ENCODE results near the gene GATAD2B.
"Not testable (repeated sequence)": the region's sequence is repeated elsewhere in the genome, so short reads cannot be mapped to it uniquely, and the experiment has no call there.

GATAD2B gene

GRCh38 chr1:153789478-153790034 lies 133.2 kb downstream of the GATAD2B start:
- no peaks in the 10 kb centered on the region for H3K9me3 Mint-ChIP-seq
- peaks cover 32% of the 10 kb centered on the region for H3K4me1 Mint-ChIP-seq (ENCODE audit: low read depth)
- peaks cover 12% of the 10 kb centered on the region for H3K27me3 Mint-ChIP-seq
- H3K27ac Mint-ChIP-seq = peak overlapping the region; percentile 56
- no peaks in the 10 kb centered on the region for H3K36me3 Mint-ChIP-seq (ENCODE audit: low read depth)
- H3K4me3 Mint-ChIP-seq = peak overlapping the region; percentile 3
- no peak for DNase-seq

DNA sequence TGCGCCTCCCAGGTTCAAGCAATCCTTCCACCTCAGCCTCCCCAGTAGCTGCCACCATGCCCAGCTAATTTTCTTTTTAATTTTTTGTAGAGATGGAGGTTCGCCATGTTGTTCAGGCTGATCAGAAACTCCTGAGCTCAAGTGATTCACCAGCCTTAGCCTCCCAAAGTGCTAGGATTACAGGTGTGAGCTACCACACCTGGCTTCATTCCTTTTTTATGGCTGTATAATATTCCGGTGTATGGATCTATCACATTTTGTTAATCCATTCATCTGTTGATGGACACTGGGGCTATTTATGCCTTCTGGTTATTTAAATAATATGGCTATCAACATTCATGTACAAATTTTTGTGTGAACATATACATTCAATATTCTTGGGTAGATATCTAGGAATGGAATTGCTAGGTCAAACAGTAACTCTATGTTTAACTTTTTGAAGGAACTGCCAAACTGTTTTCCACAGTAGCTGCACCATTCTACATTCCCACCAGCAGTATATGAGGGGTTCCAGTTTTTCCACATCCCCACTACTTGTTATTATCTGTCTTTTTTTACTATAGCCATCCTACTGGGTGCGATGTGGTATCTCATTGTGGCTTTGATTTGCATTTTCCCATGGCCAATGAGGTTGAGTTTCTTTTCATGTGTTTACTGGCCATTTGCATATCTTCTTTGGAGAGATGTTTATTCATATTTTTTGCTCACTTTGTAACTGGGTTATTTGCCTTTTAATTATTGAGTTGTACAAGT lies 136.6 kb downstream of the GATAD2B start:
- peaks cover 33% of the 10 kb centered on the region for H3K4me1 Mint-ChIP-seq (ENCODE audit: low read depth)
- H3K36me3 Mint-ChIP-seq (ENCODE audit: low read depth) = no peaks in the 10 kb centered on the region
- no peak overlapping the region for H3K27ac Mint-ChIP-seq
- no peak overlapping the region for H3K4me3 Mint-ChIP-seq
- no peaks in the 10 kb centered on the region for H3K9me3 Mint-ChIP-seq
- DNase-seq = no peak
- peaks cover 12% of the 10 kb centered on the region for H3K27me3 Mint-ChIP-seq

DNA sequence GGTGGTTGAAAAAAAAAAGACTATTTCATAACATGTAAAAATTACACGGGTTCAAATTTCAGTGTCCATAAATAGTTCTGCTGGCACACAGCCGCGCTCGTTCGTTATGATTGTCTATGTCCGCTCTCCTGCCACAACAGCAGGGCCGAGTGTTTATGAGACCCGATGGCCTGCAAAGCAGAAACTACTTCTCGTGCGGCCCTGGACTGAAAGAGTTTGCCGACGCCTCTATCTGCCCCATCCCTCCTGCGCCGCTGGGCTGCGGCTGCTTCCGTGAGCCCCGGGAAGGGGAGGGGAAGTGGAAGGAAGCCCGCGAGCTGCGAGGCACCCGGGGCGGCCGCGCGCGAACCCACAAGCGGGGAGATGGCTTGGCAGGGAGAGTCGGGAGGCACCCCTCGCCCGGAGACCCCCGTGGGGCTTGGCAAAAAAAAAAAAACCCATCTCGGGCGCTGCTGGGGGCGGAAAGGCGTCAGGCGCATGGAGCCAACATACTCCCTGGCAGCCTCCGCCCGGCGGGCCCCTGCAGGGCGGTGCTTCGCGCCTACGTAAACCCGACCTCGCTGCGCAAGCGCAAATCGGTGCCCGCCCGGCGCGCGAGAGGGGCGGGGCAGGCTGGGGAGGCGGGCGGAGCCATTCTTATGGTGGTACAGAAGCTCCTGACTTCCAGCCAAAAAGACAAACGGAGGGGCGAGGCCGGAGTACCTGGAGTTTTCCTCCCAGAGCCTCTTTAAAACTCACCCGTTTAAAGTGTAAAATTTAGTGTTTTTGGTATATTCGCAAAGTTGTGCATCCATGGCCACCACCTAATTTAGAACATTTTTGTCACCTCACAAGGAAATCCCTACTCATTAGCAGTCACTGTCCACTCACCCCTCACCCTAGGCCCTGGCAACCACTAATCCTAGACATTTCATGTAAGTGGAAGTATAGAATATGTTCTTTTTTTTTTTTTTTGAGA lies 139.3 kb downstream of the GATAD2B start:
- Mint-ChIP-seq H3K27me3 (peaks cover 3% of the 10 kb centered on the region), H3K9me3 (no peaks in the 10 kb centered on the region), H3K4me1 (ENCODE audit: low read depth) (peaks cover 11% of the 10 kb centered on the region), H3K27ac (peak overlapping the region; percentile 96), H3K4me3 (peak overlapping the region; percentile 84), H3K36me3 (ENCODE audit: low read depth) (no peaks in the 10 kb centered on the region)
- peak; percentile 96 for DNase-seq

DNA sequence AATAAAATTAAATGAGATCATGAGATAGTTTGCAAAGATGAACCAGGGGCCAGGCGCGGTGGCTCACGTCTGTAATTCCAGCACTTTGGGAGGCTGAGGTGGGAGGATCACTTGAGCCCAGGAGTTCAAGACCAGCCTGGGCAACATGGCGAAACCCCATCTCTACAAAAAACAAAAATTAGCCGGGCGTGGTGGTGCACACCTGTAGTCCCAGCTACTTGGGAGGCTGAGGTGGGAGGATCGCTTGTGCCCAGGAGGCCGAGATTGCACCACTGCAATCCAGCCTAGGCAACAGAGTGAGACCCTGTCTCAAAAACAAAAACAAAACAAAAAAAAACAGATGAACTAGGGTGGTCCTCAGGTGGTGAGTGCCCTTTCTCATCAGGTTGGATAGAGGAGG lies 140.1 kb downstream of the GATAD2B start:
- H3K4me3 Mint-ChIP-seq = peak overlapping the region; percentile 84
- H3K36me3 Mint-ChIP-seq (ENCODE audit: low read depth); H3K9me3 Mint-ChIP-seq; H3K27me3 Mint-ChIP-seq; DNase-seq: not testable (repeated sequence)
- H3K27ac Mint-ChIP-seq = peak overlapping the region; percentile 96
- H3K4me1 Mint-ChIP-seq (ENCODE audit: low read depth) = peaks cover 11% of the 10 kb centered on the region

GRCh38 chr1:153780551-153780950 lies 142.2 kb downstream of the GATAD2B start:
- H3K27ac Mint-ChIP-seq = no peak overlapping the region
- no peak overlapping the region for H3K4me3 Mint-ChIP-seq
- no peaks in the 10 kb centered on the region for H3K9me3 Mint-ChIP-seq
- no peak for DNase-seq
- no peaks in the 10 kb centered on the region for H3K36me3 Mint-ChIP-seq (ENCODE audit: low read depth)
- no peaks in the 10 kb centered on the region for H3K27me3 Mint-ChIP-seq
- peaks cover 21% of the 10 kb centered on the region for H3K4me1 Mint-ChIP-seq (ENCODE audit: low read depth)

- Mint-ChIP-seq H3K4me3 (no peak overlapping the region), H3K9me3 (no peaks in the 10 kb centered on the region), H3K4me1 (ENCODE audit: low read depth) (peaks cover 21% of the 10 kb centered on the region), H3K36me3 (ENCODE audit: low read depth) (no peaks in the 10 kb centered on the region), H3K27me3 (no peaks in the 10 kb centered on the region), H3K27ac (no peak overlapping the region)
- DNase-seq = no peak
Measured at GRCh38 chr1:153779781-153780541, 142.8 kb downstream of the GATAD2B start.

- Mint-ChIP-seq H3K36me3 (ENCODE audit: low read depth) (peaks cover 7% of the 10 kb centered on the region), H3K27ac (no peak overlapping the region), H3K4me3 (no peak overlapping the region), H3K4me1 (ENCODE audit: low read depth) (peaks cover 31% of the 10 kb centered on the region), H3K27me3 (no peaks in the 10 kb centered on the region), H3K9me3 (no peaks in the 10 kb centered on the region)
- DNase-seq = no peak
Measured at GRCh38 chr1:153778824-153779519, 143.8 kb downstream of the GATAD2B start.

DNA sequence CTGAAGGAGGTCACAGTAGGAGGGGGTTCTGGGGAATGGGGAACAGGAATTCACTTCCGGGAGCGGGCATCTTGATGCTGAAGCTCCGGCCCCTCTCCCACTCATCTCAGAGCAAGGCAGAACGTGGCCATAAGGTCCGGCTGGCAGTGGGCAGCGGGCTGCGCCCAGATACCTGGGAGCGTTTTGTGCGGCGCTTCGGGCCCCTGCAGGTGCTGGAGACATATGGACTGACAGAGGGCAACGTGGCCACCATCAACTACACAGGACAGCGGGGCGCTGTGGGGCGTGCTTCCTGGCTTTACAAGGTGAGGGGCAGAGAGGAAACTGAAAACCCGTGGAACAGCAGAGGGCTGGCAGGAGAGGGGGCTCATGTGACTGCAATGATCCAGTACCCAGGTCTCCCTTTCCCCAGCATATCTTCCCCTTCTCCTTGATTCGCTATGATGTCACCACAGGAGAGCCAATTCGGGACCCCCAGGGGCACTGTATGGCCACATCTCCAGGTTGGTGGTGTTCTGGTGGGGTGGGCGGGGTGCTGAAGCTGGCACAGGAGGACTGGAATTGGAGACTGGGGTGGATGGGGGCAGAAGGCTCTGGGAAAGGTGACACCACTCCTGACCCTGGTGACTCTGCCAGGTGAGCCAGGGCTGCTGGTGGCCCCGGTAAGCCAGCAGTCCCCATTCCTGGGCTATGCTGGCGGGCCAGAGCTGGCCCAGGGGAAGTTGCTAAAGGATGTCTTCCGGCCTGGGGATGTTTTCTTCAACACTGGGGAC lies 144.5 kb downstream of the GATAD2B start:
- DNase-seq = no peak
- H3K27me3 Mint-ChIP-seq = no peaks in the 10 kb centered on the region
- H3K4me1 Mint-ChIP-seq (ENCODE audit: low read depth) = peaks cover 33% of the 10 kb centered on the region
- no peaks in the 10 kb centered on the region for H3K9me3 Mint-ChIP-seq
- peaks cover 14% of the 10 kb centered on the region for H3K36me3 Mint-ChIP-seq (ENCODE audit: low read depth)
- no peak overlapping the region for H3K27ac Mint-ChIP-seq
- H3K4me3 Mint-ChIP-seq = no peak overlapping the region

GRCh38 chr1:153777648-153778047 lies 145.1 kb downstream of the GATAD2B start:
- no peak for DNase-seq
- Mint-ChIP-seq H3K9me3 (no peaks in the 10 kb centered on the region), H3K27ac (no peak overlapping the region), H3K4me3 (no peak overlapping the region), H3K4me1 (ENCODE audit: low read depth) (peaks cover 28% of the 10 kb centered on the region), H3K27me3 (no peaks in the 10 kb centered on the region), H3K36me3 (ENCODE audit: low read depth) (peaks cover 20% of the 10 kb centered on the region)

DNA sequence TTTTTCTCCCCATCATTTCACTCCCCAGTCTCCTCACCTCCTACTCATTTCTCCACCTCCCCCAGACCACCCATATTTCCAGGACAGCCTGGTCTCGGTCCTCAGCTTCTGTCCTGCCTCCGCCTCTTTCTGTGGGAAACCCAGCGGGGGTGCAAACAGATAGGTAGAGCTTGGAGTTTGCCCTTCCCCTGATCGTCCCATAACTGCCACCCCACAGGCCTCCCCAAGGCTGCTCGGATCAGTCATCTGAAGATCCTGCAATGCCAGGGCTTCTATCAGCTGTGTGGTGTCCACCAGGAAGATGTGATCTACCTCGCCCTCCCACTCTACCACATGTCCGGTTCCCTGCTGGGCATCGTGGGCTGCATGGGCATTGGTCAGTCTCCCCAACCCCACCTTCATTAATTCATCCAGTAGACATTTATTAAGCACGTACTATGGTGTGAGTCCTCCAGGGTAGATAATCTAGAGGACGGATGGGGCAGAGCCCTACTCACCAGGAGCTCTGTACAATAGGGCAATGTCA lies 145.9 kb downstream of the GATAD2B start:
- no peak overlapping the region for H3K27ac Mint-ChIP-seq
- no peaks in the 10 kb centered on the region for H3K9me3 Mint-ChIP-seq
- H3K27me3 Mint-ChIP-seq = no peaks in the 10 kb centered on the region
- DNase-seq = no peak
- H3K36me3 Mint-ChIP-seq (ENCODE audit: low read depth) = peaks cover 27% of the 10 kb centered on the region
- H3K4me3 Mint-ChIP-seq = peak overlapping the region; percentile 38
- peaks cover 28% of the 10 kb centered on the region for H3K4me1 Mint-ChIP-seq (ENCODE audit: low read depth)

GRCh38 chr1:153776352-153776751 lies 146.4 kb downstream of the GATAD2B start:
- Mint-ChIP-seq H3K4me1 (ENCODE audit: low read depth) (peaks cover 28% of the 10 kb centered on the region), H3K4me3 (peak overlapping the region; percentile 75), H3K27me3 (no peaks in the 10 kb centered on the region), H3K27ac (no peak overlapping the region), H3K9me3 (no peaks in the 10 kb centered on the region), H3K36me3 (ENCODE audit: low read depth) (peaks cover 30% of the 10 kb centered on the region)
- DNase-seq = no peak

DNA sequence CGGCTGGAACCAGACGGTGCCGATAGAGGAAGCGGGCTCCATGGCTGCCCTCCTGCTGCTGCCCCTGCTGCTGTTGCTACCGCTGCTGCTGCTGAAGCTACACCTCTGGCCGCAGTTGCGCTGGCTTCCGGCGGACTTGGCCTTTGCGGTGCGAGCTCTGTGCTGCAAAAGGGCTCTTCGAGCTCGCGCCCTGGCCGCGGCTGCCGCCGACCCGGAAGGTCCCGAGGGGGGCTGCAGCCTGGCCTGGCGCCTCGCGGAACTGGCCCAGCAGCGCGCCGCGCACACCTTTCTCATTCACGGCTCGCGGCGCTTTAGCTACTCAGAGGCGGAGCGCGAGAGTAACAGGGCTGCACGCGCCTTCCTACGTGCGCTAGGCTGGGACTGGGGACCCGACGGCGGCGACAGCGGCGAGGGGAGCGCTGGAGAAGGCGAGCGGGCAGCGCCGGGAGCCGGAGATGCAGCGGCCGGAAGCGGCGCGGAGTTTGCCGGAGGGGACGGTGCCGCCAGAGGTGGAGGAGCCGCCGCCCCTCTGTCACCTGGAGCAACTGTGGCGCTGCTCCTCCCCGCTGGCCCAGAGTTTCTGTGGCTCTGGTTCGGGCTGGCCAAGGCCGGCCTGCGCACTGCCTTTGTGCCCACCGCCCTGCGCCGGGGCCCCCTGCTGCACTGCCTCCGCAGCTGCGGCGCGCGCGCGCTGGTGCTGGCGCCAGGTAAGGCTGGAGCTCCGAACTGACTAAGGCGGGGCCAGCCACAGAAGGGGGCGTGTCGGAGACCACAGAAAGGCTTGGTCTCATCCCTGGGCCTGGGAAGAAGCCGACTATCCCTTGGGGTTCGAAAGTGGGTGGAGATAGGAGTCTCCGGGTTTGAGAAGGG lies 147.1 kb downstream of the GATAD2B start:
- Mint-ChIP-seq H3K27me3 (no peaks in the 10 kb centered on the region), H3K4me3 (peak overlapping the region; percentile 75), H3K36me3 (ENCODE audit: low read depth) (peaks cover 35% of the 10 kb centered on the region), H3K27ac (no peak overlapping the region), H3K4me1 (ENCODE audit: low read depth) (peaks cover 28% of the 10 kb centered on the region), H3K9me3 (no peaks in the 10 kb centered on the region)
- DNase-seq = peak; percentile 78
